Inflammatory macrophage (primary cell): ENCODE measurements around the gene PARD3.
A peak's percentile ranks its signal among the peaks of the same experiment; 100 is the strongest.
"Not testable (repeated sequence)": the region's sequence is repeated elsewhere in the genome, so short reads cannot be mapped to it uniquely, and the experiment has no call there.

ENCODE experiments used
- DNase-seq, 2 donors: peaks; one replicate each; pipeline ENCODE4 v3.0.0-alpha.2; 2020 to 2022

The PARD3 gene

DNA sequence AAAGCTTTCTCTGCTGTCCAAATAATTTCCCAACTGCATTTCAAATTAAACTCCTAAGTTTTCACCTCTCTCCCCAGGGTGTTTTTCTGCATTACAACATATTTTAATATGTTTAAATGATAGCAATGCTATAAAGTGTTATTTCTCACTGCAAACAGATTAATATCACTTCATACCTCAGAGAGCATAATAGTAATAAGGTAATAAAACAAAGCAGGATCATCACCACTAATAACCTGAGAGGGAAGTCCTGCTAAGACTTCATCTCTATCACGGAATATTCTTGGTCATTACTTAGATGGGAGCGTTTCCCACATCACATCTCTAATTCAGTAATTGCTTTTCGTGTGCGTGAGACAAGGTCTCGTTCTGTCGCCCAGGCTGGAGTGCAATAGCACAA is 168.8 kb downstream of the PARD3 start:
- no peak for DNase-seq

DNA sequence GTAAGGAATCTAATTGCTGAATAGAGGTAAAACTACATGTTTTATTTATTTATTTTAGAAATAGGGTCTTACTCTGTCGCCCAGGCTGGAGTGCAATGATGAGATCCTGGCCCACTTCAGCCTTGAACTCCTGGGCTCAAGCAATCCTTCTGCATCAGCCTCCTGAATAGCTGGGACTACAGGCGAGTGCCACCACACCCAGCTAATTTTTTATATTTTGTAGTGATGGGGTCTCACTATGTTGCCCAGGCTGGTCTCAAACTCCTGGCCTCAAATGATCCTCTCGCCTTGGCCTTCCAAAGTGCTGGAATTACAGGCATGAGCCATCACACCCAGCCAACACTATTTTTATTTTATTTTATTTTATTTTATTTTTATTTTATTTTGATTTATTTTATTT is 170.3 kb downstream of the PARD3 start:
- DNase-seq, result not testable (repeated sequence)

DNA sequence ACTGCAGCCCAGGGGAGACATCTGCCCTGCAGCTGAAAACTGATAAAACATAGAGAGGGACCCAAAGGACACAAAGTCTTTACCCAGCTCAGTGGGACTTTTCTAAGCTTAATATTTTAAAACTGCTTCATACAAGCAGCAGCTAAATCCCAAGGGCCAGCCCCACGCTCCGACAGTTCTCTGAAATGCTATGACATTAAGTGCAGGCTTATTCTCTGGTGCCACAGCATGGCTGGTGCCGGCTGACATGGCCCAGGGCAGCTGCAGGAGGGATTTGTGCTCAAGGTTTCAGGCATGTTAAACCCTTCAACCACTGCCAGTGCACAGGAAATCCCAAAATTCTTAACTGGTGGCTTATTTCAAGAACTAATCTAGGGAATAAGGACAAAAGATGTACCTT is 170.9 kb downstream of the PARD3 start:
- DNase-seq, result no peak

DNA sequence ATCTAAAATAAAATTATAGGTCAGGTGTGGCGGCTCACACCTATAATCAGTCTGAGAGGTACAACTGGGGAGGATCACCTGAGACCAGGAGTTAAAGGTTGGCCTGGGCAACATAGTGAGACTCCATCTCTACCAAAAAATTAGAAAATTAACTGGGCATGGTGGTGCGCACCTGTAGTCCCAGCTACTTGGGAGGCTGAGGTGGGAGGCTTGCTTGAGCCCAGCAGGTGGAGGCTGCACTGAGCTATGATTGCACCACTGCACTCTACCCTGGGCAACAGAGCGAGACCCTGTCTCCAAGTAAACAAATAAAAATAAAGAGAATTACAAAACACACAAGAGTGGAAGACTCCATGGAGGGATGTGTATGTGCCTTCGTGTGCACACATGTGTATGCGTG is 171.5 kb downstream of the PARD3 start:
- no peak for DNase-seq

DNA sequence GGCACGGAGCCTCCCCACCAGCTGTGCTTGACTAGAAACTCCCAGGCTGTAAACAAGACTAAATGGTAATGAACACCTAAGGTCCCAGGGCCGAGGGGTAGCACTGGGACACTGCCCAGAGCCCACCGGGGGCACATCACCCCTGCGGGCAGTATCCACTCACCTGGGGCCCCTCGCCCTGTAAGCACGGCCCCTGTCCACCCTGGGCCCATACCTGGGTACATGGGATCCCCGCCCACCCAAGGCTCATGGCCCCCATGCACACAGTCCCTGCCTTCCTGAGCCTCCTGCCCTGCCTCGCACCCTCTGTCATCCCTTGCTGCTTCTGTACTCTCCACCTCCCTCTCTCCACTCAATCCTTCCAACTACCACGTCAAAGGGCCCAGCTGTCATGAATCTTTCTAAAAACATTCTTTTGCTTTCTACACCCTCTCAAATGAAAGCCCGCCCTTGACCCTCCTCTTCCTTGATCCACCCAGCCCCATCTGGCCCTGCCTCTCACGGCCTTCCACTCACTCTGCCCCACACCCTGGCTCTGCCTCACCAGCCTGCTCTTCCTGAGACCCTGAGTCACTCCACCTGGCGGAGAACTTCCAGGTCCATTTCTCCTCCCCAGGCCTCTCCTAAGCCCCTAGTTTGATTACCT is 173.1 kb downstream of the PARD3 start:
- DNase-seq, result no peak

DNA sequence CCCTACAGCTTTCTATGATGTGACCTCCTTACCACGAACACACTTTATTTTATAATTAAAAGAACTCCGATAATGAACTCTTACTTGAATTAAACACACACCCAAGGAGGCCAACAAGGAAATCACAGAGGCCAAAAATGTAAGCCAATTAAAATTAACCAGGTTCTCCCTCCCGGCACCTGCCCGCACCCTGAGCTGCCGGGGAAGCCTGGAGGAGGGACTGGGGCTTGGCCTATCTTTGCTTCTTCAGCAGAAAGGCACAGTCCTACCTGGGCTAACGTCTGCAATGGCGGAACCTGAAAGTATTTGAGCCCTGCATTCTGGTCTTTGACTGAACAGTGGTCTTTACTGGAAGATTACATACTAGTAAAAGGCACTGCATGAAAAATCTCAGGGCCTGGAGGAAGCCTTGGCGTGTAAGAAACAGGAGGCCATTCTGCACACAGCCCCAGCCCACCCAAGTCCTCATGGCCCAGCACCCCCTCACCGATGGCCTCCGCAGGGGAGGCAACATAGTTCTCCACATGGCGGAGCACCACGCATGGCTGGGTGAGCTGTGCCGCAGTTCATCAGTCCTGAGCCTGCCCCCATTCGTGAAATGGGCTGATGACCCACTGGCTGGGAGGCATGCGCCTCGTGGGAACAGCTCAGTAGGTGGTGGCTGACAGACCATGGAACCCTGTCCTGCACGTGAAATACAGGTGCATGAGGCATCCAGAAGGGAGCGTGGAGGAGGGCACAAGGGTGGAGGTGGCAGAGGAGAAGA is 173.8 kb downstream of the PARD3 start:
- no peak for DNase-seq

DNA sequence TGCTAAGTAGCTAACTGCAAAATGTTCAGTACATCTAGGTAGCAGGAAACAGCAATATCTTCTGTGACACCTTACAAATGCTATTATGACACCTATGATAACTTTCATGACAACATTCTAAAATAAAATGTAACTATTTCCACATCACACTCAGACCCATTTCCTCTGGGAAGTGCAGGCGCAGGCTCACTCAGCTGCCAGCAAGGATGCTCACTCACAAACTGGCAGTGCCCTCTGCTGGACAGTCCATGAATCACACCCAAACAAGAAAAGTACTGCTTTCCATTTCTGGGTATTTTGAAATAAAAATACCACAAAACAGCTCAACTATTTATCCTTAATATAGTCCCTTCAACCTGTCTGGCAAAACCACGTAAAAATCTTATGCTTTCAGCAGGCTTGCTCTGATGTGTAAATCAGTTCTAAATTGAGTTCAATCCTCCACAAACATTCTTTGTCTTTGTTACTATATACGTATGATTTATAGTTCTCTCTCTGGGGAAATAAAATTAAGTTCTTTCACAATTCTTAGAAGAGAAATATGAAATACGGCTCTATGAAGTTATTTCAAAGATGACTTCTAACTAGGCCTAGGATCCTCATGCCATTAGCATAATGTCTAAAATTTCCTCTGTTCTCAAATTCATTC is 176.6 kb downstream of the PARD3 start:
- DNase-seq, result peak; percentile 75 to 85

DNA sequence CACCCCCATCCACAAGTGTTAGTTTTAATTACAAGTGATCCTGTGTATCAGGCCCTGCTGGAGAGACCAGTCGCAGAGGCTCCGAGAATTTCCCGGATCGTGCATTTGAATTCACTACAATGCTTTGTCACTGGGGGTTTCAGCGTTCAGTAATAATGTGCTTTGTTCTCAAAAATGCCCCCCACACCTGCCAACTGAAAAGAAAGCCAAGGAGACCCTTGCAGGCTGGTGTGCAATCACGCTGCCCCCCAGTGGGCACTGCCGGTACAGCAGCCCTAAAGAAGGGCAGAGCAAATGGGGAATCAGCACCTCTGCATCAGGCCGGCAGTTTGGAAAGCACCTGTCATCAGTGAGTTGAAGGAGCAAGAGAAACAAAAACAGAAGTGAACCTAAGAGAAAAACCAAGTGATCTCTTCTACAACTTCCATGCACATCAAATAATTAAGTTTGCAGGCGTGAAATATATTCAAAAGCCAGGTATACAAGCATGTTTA is 177.6 kb downstream of the PARD3 start:
- peak; percentile 46 to 53 for DNase-seq

DNA sequence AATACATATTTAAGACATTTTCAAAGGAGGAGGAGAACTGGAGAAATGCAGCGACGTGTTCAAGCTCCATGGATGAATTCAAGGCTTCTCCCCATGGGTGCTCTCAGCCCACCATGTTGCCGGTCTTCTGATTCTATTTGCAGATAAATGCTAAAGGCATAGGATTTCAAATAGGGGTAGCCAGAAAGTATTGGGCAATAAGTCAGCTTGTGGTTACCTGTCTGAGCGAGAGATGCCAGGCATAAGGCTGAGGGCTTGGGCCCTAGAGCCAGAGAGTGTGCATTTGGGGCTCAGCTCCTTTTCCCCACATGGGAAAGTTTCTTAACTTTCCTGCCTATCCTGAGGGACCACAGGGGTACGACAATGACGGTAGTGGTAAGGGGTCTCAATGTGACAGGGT is 180.0 kb downstream of the PARD3 start:
- no peak for DNase-seq

DNA sequence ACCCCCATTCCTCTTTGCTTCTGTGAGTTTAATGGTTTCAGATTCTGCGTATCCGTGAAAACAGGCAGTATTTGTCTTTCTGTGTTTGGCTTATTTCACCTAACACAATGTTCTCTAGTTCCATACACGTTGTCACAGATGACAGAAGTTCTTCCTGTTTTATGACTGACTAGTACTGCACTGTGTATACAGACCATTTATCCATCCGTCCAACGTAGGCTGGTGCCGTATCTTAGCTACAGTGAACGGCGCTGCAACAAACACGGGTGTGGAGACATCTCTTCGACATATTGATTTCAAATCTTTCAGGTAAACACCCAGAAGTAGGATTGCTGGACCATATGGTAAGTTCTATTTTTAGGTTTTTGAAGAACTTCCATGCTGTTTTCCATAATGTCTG is 181.7 kb downstream of the PARD3 start:
- no peak for DNase-seq

DNA sequence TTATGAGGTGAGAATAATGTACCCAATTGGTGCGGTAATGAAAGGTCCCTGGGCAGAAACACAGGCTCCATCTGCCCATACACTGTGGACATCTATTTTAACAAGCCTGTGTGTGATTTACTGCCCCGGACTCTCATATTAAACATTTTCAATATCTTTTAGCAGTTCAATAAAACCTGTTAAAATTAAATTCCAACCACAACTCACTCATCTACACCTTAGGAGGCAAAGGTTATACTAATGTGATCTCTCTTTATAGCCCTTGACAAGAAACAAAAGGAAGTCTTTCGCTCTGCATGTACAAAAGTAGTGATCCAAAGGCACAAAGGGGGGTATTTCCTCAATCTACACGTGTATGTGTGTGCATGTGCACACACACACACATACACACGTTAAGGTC is 186.0 kb downstream of the PARD3 start:
- no peak for DNase-seq

DNA sequence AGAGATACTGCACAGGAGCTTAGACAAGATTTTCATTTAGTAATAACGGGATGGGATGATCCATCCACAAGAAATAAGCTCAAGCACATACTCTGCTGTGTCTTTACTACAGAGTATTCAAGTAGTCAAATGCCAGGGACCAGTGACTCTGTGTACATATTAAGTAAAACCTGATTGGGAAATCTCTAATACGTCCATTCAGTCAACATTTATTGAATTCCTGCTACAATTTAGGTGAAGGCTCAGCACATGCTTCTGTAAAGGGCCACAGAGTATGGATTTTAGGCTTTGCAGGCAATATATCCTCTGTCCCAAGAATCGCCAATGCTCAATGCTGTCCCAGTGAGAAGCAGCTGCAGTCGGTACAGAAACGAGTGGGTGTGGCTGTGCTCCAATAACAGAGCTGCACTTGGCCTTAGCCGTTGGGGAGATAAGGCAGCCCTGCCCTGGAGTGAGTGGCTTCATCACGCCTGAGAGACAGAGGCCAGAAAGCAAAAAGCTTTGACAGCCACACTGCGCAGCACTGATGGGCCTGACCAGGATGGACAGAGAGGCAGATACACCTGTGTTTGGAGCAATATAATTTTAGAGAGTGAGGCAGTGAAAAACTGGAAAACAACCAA is 186.8 kb downstream of the PARD3 start:
- DNase-seq, result no peak

DNA sequence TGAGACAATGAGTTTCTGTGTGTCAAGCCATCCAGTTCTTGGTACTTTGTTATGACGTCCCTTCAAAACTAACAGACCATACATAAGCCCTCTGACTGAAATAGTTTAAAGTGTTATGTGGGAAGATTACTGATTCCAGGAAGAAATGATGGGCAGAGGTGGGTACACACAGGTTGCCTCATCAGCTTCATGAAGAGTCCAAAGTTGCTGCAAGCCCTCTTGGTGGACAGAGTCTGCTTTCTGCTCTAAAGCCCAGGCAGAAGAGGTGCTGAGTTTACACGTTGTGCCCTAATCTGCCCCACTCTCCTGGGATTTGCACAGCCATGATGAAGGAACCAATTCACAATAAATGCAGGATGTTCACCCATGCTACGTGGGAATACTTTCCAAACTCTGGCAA is 187.4 kb downstream of the PARD3 start:
- DNase-seq, result no peak

DNA sequence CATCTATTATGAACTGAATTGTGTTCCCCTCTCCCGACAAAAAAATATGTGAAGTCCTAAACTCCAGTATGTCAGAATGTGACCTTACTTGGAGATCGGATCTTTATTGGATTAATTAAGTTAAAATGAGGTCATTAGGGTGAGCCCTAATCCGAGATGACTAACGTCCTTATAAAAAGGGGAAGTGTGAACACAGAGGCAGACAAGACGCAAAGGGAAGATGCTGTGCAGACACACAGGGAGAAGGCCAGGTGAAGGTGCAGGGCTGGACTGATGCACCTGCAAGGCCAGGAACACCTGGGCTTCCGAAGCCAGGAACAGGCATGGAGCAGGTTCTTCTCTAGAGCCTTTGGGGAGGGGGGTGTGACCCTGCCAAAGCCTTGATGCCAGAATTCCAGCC is 187.8 kb downstream of the PARD3 start:
- peak in 1 of 2 donors; percentile 3 for DNase-seq

DNA sequence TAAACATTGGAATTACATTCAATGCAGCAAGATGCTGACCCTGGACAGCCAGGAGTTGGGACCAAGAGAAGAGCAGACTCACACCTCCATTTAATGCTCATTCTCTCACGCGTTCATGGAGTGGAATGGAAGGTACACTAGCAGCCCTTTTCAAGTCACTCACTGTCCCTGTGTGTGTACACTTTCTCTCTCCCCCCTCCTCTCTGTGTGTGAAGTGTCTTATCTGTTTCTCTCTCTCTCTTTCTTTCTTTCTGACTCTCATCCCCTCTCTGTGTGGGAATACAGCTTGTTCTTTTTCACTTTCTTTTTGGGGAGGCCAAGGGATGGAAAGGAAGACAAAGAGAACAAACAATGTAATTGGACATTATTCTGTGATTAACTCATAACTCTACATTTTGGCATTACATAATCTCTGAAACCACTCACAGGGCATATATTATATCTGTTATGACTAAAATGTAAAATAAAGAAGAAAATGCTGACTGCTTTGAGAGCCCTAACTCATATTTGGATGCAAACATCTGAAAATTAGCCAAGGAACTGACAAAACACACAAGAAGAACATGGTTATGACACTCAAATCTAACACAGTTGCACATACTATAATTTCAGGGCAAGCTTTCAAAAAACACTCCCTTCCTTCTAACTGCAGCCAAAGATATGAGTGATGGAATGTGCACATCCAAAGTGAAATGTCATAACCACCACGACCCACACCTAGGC is 188.8 kb downstream of the PARD3 start:
- DNase-seq, result no peak

DNA sequence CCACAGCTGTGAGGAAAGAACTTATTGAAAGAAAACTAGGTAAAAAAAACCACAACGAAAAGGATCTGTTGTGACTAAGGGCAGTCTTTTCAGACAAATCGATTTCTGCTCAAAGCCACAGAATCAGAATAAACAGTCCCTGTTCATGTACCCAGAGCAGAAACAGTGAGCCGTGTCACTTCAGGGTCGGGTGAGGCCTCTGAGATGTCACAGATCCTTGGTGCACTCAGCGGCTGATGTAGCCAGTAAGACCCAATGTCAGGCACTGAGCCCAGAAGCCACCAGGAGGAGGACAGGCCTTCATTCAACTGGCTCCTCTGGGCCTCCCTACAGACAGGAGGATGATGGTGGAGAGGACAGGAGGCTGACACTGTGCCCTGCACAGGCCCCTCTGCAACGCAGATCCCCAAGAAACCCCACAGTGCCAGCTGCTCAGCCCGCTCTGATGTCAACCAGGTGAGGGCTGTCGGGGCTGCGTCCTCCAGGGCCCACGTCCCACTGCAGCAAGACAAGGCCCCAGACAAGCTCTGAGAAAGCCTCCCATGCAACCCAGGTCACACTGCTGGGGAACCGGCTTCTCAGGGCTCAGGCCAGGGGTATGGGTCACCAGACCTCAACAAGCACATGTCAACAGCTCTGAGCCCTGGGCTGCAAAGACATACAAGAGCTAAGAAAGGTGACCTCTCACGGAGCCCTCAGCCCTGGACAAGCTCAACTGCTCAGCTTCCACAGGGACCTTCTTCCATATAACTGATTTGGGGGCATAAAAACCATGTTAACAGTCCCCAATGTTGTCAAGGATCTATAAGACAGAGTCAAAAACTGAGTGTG is 190.6 kb downstream of the PARD3 start:
- DNase-seq, result no peak

DNA sequence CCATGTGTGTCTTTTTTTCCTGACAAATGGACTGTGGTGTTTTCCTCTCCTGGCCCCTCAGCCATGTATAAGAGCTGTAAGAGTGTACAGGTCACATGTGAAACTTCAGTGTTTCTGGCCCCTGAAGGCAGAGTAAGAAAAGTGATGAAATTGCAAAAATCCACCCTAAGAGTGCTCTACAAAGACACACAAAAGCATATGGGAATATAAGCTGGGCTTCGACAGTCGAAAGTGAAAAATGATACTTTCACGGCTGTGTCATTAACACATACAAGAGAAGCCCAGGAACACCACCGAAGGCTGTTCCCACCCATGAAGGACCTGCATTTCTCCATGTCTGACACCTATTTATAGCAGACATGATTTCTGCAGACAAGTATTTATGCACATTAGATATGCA is 192.2 kb downstream of the PARD3 start:
- no peak for DNase-seq

DNA sequence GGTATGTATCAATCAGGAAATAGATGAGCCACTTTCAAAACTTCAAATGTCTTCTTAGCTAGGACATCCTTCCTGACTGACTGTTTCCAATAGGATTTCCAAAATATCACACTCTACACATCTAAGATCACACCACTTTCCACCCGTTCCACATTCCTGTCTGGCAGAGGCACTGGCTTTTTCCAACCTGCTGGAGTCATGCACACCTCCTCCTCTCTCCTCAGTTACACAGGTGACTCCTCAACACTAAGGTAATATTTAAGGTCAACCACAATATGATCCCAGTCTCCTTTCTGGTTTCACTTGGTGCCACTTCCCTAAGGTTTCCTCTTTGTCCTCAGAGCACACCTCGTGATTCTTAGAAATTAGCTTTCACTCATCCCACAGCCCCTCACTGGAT is 196.5 kb downstream of the PARD3 start:
- DNase-seq, result no peak

DNA sequence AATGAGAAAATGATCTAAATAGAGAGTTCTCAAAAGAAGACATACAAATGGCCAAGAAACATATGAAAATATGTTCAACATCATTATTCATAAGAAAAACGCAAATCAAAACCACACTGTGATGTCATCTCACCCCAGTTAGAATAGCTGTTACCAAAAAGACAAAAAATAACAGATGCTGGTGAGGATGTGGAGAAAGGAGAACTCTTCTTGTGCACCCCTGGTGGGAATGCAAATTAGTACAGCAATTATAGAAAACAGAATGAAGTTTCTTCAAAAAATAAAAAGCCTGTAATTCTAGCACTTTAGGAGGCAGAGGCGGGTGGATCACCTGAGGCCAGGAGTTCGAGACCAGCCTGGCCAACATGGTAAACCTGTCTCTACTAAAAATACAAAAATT is 199.3 kb downstream of the PARD3 start:
- DNase-seq, result no peak

DNA sequence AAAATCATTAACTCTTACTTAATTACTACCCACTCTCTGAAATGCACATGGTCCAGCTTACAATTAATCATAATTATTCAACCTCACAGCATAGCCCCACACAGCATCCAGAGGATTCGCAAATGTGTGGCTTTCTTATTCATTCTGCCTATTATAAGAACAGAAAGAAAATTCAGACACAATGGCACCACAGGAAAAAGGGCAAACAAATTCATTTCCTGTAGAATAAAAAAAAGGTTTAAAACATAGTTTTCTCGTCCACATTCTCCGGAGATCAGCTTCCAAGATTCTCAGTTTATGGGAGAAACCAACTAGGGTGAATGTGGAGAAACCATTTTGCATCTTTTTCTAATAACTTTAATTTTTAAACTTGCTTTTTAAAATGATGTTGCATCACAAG is 201.6 kb downstream of the PARD3 start:
- no peak for DNase-seq

DNA sequence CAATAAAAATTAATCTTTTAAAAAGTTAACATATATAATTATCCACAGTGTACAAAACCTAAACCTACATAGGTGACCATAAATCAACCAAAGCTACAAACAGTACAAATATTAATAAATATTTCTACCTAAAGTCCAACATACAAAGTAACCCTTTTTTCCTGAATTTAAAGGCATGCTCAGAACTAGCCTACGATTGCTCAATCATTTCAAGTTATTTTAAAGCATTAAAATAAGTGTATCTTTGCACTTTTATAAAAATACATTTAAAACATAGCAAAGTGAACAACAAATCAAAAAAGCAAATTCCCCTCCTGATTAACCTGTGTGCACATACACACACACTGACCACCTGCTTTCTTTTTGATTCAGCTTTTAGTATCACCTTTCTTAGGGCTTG is 202.2 kb downstream of the PARD3 start:
- DNase-seq, result no peak

DNA sequence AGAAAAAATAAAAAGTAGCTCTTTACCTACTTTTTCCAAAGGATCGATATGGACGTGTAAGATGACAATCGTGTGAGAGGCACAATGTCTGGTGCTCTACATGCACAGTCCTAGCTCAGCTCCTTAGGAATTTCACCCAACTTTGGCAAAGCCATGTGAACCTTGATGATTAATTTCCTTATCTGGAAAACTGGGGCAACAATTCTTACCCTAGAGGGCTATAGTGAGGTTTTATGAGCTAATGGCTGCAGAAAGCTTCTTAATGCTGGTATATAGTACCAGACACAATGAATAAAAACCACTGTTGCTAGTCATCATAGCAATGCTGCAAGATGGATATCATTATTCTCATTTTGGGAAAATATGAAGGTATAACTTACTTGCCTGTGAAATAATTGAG is 202.7 kb downstream of the PARD3 start:
- no peak for DNase-seq
